ENCODE measurements around the gene TGFBR2. TPM values are rescaled to one million over a fixed set of nuclear protein-coding genes. Genes with fewer than 3 reads are reported as not detected.

TGFBR2 gene
- total RNA-seq, 2 experiments from 2014 or later = 58.9 to 60.3 TPM

GRCh38 chr3:30628205-30628900 is 22.0 kb downstream of the TGFBR2 start:
- POLR2A ChIA-PET = interaction anchor here (0.6 to 1.7 kb wide), 4 partner anchors 13 to 27 kb away, joined by 3 to 7 read pairs (median 4); partner anchors contain the start of gene TGFBR2
- CTCF ChIA-PET = interaction anchor here (0.8 to 2.3 kb wide), 3 partner anchors 9 to 22 kb away, joined by 3 to 7 read pairs (median 6); partner anchors contain the start of gene TGFBR2

GRCh38 chr3:30628901-30629590 is 22.6 kb downstream of the TGFBR2 start:
- CTCF ChIA-PET = interaction anchor here (0.8 to 2.3 kb wide), 5 partner anchors 8 to 27 kb away, joined by 3 to 7 read pairs (median 4); partner anchors contain the start of gene TGFBR2
- POLR2A ChIA-PET = interaction anchor here (0.6 to 1.7 kb wide), 5 partner anchors 13 to 26 kb away, joined by 3 to 7 read pairs (median 3); partner anchors contain the start of gene TGFBR2

GRCh38 chr3:30629746-30630145 is 23.3 kb downstream of the TGFBR2 start:
- ChIA-PET POLR2A (interaction anchor here (1.2 to 1.7 kb wide), 2 partner anchors 23 to 26 kb away, joined by 6 to 7 read pairs; partner anchors contain the start of gene TGFBR2), CTCF (interaction anchor here (0.9 to 2.3 kb wide), 4 partner anchors 13 to 27 kb away, joined by 3 to 7 read pairs (median 5); partner anchors contain the start of gene TGFBR2)

GRCh38 chr3:30630238-30631030 is 24.0 kb downstream of the TGFBR2 start:
- CTCF ChIA-PET = interaction anchor here (0.7 to 2.3 kb wide), 8 partner anchors 13 to 431 kb away, joined by 3 to 7 read pairs (median 4); partner anchors contain the start of gene TGFBR2

GRCh38 chr3:30631243-30631904 is 25.0 kb downstream of the TGFBR2 start:
- ChIA-PET POLR2A (interaction anchor here (0.6 to 1.2 kb wide), 4 partner anchors 10 to 25 kb away, joined by 3 to 7 read pairs (median 4); partner anchors contain the start of gene TGFBR2), CTCF (interaction anchor here (0.7 to 2.1 kb wide), 5 partner anchors 12 to 432 kb away, joined by 3 to 5 read pairs (median 4); no protein-coding TSS in a partner anchor)

More at GRCh38 chr3:30630238-30631030, 24.0 kb downstream of the TGFBR2 start:
- POLR2A ChIA-PET = interaction anchor here (0.8 kb wide), 1 partner anchor 24 kb away, joined by 3 read pairs; the partner anchor contains the start of gene TGFBR2

- ChIA-PET POLR2A (interaction anchor here (0.9 to 1.2 kb wide), 2 partner anchors 13 to 21 kb away, joined by 4 to 7 read pairs; no protein-coding TSS in a partner anchor), CTCF (interaction anchor here (1.1 to 2.1 kb wide), 3 partner anchors 15 to 25 kb away, joined by 3 to 4 read pairs (median 3); no protein-coding TSS in a partner anchor)
Measured at GRCh38 chr3:30632065-30632464, 25.7 kb downstream of the TGFBR2 start.

GRCh38 chr3:30632521-30632920 is 26.1 kb downstream of the TGFBR2 start:
- POLR2A ChIA-PET = no interaction called here
- CTCF ChIA-PET = interaction anchor here (1.6 to 2.1 kb wide), 2 partner anchors 19 to 25 kb away, joined by 3 to 4 read pairs; no protein-coding TSS in a partner anchor

GRCh38 chr3:30633718-30634117 is 27.3 kb downstream of the TGFBR2 start:
- ChIA-PET POLR2A (no interaction called here), CTCF (interaction anchor here (3.1 kb wide), 1 partner anchor 21 kb away, joined by 9 read pairs; no protein-coding TSS in a partner anchor)

GRCh38 chr3:30634761-30635735 is 28.6 kb downstream of the TGFBR2 start:
- POLR2A ChIA-PET = interaction anchor here (0.9 to 1.8 kb wide), 5 partner anchors 12 to 29 kb away, joined by 3 to 6 read pairs (median 4); partner anchors contain the start of gene TGFBR2
- CTCF ChIA-PET = interaction anchor here (1.0 to 3.1 kb wide), 5 partner anchors 9 to 27 kb away, joined by 3 to 9 read pairs (median 3); no protein-coding TSS in a partner anchor

GRCh38 chr3:30637310-30638219 is 31.2 kb downstream of the TGFBR2 start:
- ChIA-PET CTCF (interaction anchor here (0.9 to 1.5 kb wide), 2 partner anchors 9 to 21 kb away, joined by 3 to 8 read pairs; no protein-coding TSS in a partner anchor), POLR2A (interaction anchor here (1.3 kb wide), 1 partner anchor 30 kb away, joined by 4 read pairs; no protein-coding TSS in a partner anchor)

GRCh38 chr3:30638685-30639412 is 32.4 kb downstream of the TGFBR2 start:
- ChIA-PET POLR2A (interaction anchor here (1.3 to 1.7 kb wide), 2 partner anchors 19 to 32 kb away, joined by 4 to 9 read pairs; no protein-coding TSS in a partner anchor), CTCF (interaction anchor here (1.2 to 2.1 kb wide), 2 partner anchors 16 to 19 kb away, joined by 3 to 6 read pairs; no protein-coding TSS in a partner anchor)

- ChIA-PET CTCF (interaction anchor here (1.2 to 3.2 kb wide), 3 partner anchors 15 to 18 kb away, joined by 3 to 9 read pairs (median 6); no protein-coding TSS in a partner anchor), POLR2A (interaction anchor here (0.9 to 1.7 kb wide), 2 partner anchors 18 to 32 kb away, joined by 4 to 9 read pairs; no protein-coding TSS in a partner anchor)
Measured at GRCh38 chr3:30639937-30640336, 33.5 kb downstream of the TGFBR2 start.

GRCh38 chr3:30640851-30641250 is 34.5 kb downstream of the TGFBR2 start:
- ChIA-PET POLR2A (interaction anchor here (1.7 kb wide), 1 partner anchor 17 kb away, joined by 9 read pairs; no protein-coding TSS in a partner anchor), CTCF (interaction anchor here (2.1 to 3.2 kb wide), 2 partner anchors 14 to 17 kb away, joined by 6 to 9 read pairs; no protein-coding TSS in a partner anchor)
